ENCODE data around the gene RBM43.
"Not testable (repeated sequence)": the region's sequence is repeated elsewhere in the genome, so short reads cannot be mapped to it uniquely, and the experiment has no call there.

Gene RBM43

GRCh38 chr2:151261231-151261976 lies at the start of gene RBM43:
TSS of gene RBM43 (minus strand) at chr2:151261863. CDS start at chr2:151261727, 136 bp downstream.
- peak; percentile 83 to 87 for DNase-seq

DNA sequence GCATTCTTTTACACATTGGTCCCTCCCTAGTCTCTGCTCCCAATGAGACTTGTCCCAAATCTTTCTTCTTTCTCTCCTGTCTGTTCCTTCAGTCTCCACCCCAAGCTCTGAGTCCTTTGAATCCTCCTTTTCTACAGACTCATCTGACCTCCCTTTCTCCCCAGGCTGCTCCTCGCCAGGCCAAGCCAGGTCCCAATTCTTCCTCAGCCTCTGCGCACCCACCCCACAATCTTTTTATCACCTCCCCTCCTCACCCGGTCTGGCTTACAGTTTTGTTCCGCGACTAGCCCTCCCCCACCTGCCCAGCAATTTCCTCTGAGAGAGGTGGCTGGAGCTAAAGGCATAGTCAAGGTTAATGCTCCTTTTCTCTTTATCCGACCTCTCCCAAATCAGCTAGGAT lies 48.6 kb upstream of the RBM43 start:
- not testable (repeated sequence) for DNase-seq

GRCh38 chr2:151306621-151307020 lies 45.0 kb upstream of the RBM43 start:
- DNase-seq: no peak

GRCh38 chr2:151305129-151305691 lies 43.5 kb upstream of the RBM43 start:
- DNase-seq: no peak

DNA sequence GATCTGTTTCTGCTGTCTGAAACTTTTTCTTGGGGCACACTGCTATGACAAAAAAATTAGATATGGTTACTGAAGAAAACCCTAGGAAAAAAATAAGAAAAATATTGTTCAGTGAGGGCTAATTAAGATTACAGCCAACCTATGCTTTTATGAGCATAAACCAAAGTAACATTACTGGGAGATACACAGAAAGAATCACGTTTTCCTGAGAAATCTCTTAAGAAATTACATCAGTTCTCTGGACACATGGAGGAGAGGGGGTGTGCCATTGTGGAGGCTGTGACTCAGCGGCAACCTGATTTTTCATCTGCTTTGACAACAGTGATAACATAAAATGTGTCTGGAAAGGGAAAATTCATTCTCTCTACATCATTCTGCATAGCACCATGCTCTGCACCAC lies 41.2 kb upstream of the RBM43 start:
- no peak for DNase-seq

DNA sequence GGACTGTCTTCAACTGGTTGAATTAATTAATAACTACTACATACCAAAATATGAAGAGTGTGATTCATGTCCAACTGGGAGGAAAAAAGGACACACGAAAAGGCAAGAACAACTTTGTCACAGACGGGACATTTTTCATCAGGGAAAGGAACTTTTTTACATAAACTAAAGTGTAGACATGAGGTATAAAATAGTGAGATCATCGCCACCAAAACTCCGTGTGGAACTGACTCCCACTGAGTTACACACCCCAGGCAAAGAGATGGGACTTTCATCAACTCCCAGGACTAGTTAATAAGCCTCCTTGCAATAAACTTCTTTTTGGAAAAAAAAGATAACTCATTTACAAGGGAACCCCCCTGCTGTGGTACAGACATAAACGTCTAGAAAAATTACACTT lies 40.7 kb upstream of the RBM43 start:
- DNase-seq: no peak

GRCh38 chr2:151299920-151300539 lies 38.4 kb upstream of the RBM43 start:
- DNase-seq: no peak

DNA sequence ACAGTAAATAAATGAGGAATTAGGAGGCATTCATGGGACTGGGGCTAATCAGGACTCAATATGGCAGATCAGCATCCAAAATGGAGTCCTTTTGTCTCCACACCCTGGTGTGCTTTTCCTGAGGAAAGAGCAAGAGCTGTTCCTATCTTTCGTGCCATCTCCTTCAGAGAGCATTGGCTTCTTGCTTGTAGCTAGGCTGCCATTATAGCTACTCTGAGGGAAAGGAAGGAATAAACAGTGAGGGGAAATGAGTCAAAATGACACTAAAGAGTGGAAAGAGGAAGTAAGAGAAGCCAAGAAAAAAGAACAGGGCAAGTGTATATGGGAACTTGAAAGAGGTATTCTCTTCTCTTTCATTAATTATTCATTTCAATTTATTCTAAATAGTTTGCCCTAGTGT lies 36.2 kb upstream of the RBM43 start:
- DNase-seq: no peak

DNA sequence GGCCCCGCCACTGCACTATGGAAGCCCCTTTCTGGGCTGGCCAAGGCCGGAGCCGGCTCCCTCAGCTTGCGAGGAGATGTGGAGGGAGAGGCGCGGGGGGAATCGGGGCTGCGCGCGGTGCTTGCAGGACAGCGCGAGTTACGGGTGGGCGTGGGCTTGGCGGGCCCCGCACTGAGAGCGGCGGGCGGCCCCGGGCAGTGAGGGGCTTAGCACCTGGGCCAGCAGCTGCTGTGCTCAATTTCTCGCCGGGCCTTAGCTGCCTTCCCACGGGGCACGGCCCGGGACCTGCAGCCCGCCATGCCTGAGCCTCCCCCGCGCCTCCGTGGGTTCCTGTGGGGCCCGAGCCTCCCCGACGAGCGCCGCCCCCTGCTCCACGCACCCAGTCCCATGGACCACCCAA lies 34.3 kb upstream of the RBM43 start:
- DNase-seq: not testable (repeated sequence)

DNA sequence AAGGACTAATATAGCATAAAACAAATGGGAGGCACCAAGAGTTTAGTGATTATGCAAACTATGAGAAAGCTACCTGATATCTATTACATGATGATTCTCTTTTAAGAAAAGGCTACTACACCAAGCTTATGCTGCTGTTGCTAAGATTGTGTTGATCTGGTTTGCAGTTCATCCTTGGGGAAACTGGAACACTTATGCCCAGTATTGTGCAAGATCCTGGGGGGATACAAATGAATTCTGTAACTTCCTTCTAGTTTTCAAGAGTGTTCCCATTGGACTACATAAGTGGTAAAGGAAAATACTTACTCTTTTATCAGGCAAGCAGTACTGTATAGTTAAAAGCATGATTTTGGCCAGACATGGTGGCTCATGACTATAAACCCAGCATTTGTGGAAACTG lies 30.9 kb upstream of the RBM43 start:
- DNase-seq: no peak

DNA sequence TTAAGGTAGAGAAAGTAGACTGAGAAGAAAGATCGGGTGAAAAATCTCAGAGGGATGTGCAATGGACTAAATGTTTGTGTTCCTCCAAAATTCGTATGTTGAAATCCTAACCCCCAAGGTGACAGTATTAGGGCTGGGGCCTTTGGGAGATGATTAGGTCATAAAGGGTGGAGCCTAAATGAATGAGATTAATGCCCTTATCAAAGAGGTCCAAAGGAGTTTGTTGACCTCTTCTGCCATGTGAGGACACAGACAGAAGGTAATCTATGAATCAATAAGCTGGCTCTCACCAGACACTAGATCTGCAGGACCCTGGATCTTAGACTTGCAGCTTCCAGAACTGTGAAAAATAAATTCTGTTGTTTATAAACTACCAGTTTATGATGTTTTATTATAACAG lies 30.5 kb upstream of the RBM43 start:
- DNase-seq: no peak

DNA sequence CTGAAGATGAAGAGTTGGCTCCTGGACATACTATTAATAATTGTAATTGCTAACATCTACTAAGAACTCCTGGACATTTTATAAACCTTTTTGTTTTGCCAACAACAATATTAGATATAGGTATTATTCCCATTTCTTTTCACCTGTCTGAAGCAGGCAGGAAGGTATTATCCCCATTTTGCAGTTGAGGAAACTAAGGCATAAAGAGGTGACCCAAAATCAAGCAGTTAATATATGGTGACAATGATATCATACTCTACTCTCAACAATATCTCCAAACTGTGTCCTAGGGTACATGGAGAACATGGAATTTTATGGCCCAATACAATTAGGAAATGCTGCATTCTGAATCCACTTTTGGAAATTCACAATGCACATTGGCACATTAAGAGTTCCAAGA lies 29.6 kb upstream of the RBM43 start:
- DNase-seq: no peak

GRCh38 chr2:151289972-151290866 lies 28.6 kb upstream of the RBM43 start:
- peak in 1 of 2 donors; percentile 13 for DNase-seq

GRCh38 chr2:151287513-151288250 lies 26.0 kb upstream of the RBM43 start:
- DNase-seq: no peak

- DNase-seq: no peak
Measured at GRCh38 chr2:151282401-151282800, 20.7 kb upstream of the RBM43 start.

DNA sequence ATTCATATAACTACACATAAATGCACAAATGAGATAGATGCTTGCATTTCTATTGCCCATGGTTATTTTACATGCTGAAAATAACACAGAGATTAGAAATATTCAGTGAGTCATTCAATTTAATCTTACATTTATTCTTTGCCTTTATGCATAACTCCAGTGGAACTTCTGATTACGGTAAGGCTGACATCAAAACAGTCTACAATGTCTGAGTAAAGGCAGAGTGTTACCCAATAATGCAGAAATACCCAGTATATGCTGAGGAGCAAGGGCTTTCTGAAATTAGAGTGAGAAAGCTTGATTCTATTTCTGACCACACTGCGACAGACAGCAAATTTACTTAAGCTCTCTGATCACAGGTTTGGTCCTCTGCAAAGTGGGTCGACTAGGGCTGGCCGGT lies 18.6 kb upstream of the RBM43 start:
- no peak for DNase-seq

DNA sequence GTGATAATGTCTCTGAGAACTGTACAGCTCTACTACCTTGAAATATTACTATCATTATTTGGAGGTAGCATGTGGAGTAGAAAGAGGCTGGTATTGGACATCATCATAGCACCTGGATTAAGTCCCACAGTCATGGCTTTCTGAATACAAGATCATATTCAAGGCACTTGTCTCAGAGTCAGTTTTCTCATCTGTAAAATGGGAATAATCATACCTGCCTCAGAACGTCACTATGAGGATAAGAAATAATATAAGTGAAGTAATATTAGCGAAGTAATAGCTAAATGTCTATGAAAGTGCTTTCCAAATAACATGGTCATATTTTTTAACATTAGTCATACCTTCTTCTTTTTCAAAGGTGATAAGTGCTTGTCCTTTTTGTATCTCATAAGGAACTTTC lies 16.8 kb upstream of the RBM43 start:
- no peak for DNase-seq

GRCh38 chr2:151277067-151277466 lies 15.4 kb upstream of the RBM43 start:
- DNase-seq: no peak

- DNase-seq: no peak
Measured at GRCh38 chr2:151275291-151275690, 13.6 kb upstream of the RBM43 start.

- DNase-seq: no peak
Measured at GRCh38 chr2:151271824-151272223, 10.2 kb upstream of the RBM43 start.

- no peak for DNase-seq
Measured at GRCh38 chr2:151269798-151270568, 8.3 kb upstream of the RBM43 start.

- no peak for DNase-seq
Measured at GRCh38 chr2:151268085-151268484, 6.4 kb upstream of the RBM43 start.
